Left lung (tissue), 10 donors: ENCODE data around the gene MFF. TPM values are rescaled to one million over a fixed set of nuclear protein-coding genes. Genes with fewer than 3 reads are reported as not detected.

ENCODE experiments used
- ATAC-seq: fragments of 200-7000 bp; cut with Tn5 transposase; one replicate; pipeline ENCODE4 v1.9.1; 2020; ENCODE audit warnings: moderate library complexity
- DNase-seq, 4 donors: peaks; one replicate each; pipeline ENCODE4 v3.0.0-alpha.2; 2013 to 2020
- H3K27ac ChIP-seq, 2 donors: fragments of 200-600 bp; sonication (generic) in 1 of 2; one replicate each; pipeline versions ENCODE4 v1.5.0 to v1.8.0; 2020 to 2021
- H3K27me3 ChIP-seq, 2 donors: fragments of 200-600 bp; sonication (generic) in 1 of 2; one replicate each; pipeline versions ENCODE4 v1.5.0 to v1.8.0; 2020 to 2021
- H3K36me3 ChIP-seq, 2 donors: fragments of 200-600 bp; sonication (generic) in 1 of 2; one replicate each; pipeline versions ENCODE4 v1.5.0 to v1.8.0; 2020 to 2021
- H3K4me1 ChIP-seq, 2 donors: fragments of 200-600 bp; one replicate each; pipeline ENCODE4 v1.8.0; 2021
- H3K4me3 ChIP-seq, 2 donors: fragments of 200-600 bp; sonication (generic) in 1 of 2; one replicate each; pipeline versions ENCODE4 v1.5.0 to v1.8.0; 2020 to 2021; ENCODE audit warnings: mild to moderate bottlenecking in 1 of 2
- H3K9me3 ChIP-seq, 2 donors: fragments of 200-600 bp; sonication (generic) in 1 of 2; one replicate each; pipeline versions ENCODE4 v1.5.0 to v1.8.0; 2020 to 2021
- CTCF ChIP-seq, 2 donors: fragments of 200-600 bp; sonication (generic) in 1 of 2; IDR thresholded peaks; one replicate each; pipeline versions ENCODE4 v1.5.0 to v1.8.0; 2021; ENCODE audit warnings: antibody characterized with exemption in 2 of 2
- intact Hi-C, 2 donors: fragments of 100-400 bp; cut with DNase I; formaldehyde crosslinking; loops; one replicate each; pipeline versions ENCODE4 v1.11.2 to v1.14.2; 2022
- polyA plus RNA-seq, 6 donors: library from polyadenylated mRNA; unstranded; fragments of 120-200 nt; gene quantifications; one replicate each; pipeline ENCODE4 v1.2.1, GENCODE V29; 2013; ENCODE audit not compliant: insufficient read length in 6 of 6
- total RNA-seq, 2 donors: library from RNA; stranded (reverse); fragmentation: NEBNext Ultra II Directional; extraction: Animal tissue kit (Norgen Biotek cat#: 25700); gene quantifications; one replicate each; pipeline ENCODE4 v1.2.1, GENCODE V29; 2021
- donor health status: DM: no; HTN: yes; CAD: no.
- donor health status: DM: no; HTN: no; CAD: no.

Gene MFF
- total and polyA plus RNA-seq, 8 donors, result 53.2 to 124 (median 106) TPM

GRCh38 chr2:227324642-227324994 lies 433 bp upstream of the MFF start:
- intact Hi-C loops, result no loop called here
- Histone ChIP-seq H3K4me3 (peak overlapping the region; percentile 84 to 96), H3K4me1 (peaks cover 0 to 31% of the 10 kb centered on the region in 2 donors), H3K27ac (peak overlapping the region; percentile 88 to 89), H3K27me3 (no peaks in the 10 kb centered on the region), H3K36me3 (peaks cover 0 to 5% of the 10 kb centered on the region in 2 donors), H3K9me3 (no peaks in the 10 kb centered on the region)
- DNase-seq (no peak), ATAC-seq (peak; percentile 31)
- TF ChIP-seq CTCF (IDR thresholded peaks at IDR 0.05), result no peak

- Histone ChIP-seq H3K27me3 (no peaks in the 10 kb centered on the region), H3K36me3 (peaks cover 0 to 5% of the 10 kb centered on the region in 2 donors), H3K4me1 (peaks cover 0 to 31% of the 10 kb centered on the region in 2 donors), H3K9me3 (no peaks in the 10 kb centered on the region), H3K27ac (peak overlapping the region; percentile 88 to 89), H3K4me3 (peak overlapping the region; percentile 84 to 96)
- intact Hi-C loops, result no loop called here
- peak; percentile 59 for ATAC-seq
- no peak for TF ChIP-seq CTCF (IDR thresholded peaks at IDR 0.05)
- peak; percentile 27 to 75 (median 44) for DNase-seq
These were observed 766 bp downstream of the MFF start for GRCh38 chr2:227325839-227326195.

GRCh38 chr2:227326783-227327182 lies 1.7 kb downstream of the MFF start:
- DNase-seq, result no peak
- H3K4me3 ChIP-seq, result peak overlapping the region in 1 of 2 donors; percentile 84
- no peaks in the 10 kb centered on the region for H3K9me3 ChIP-seq
- H3K4me1 ChIP-seq, result peaks cover 0 to 31% of the 10 kb centered on the region in 2 donors
- H3K27me3 ChIP-seq, result no peaks in the 10 kb centered on the region
- no peak overlapping the region for H3K27ac ChIP-seq
- no peak for ATAC-seq
- H3K36me3 ChIP-seq, result peaks cover 0 to 12% of the 10 kb centered on the region in 2 donors
- no peak for TF ChIP-seq CTCF (IDR thresholded peaks at IDR 0.05)
- intact Hi-C loops, result no loop called here

GRCh38 chr2:227335713-227336112 lies 10.7 kb downstream of the MFF start:
- Histone ChIP-seq H3K9me3 (no peaks in the 10 kb centered on the region), H3K27me3 (no peaks in the 10 kb centered on the region), H3K4me1 (peaks cover 0 to 10% of the 10 kb centered on the region in 2 donors), H3K36me3 (peaks cover 0 to 66% of the 10 kb centered on the region in 2 donors), H3K27ac (peak overlapping the region in 1 of 2 donors; percentile 49), H3K4me3 (no peak overlapping the region)
- ATAC-seq (no peak), DNase-seq (no peak)
- TF ChIP-seq CTCF (IDR thresholded peaks at IDR 0.05), result no peak
- intact Hi-C loops, result no loop called here

GRCh38 chr2:227337442-227337841 lies 12.4 kb downstream of the MFF start:
- no peaks in the 10 kb centered on the region for H3K27me3 ChIP-seq
- no peak for TF ChIP-seq CTCF (IDR thresholded peaks at IDR 0.05)
- no peak overlapping the region for H3K4me3 ChIP-seq
- peaks cover 0 to 10% of the 10 kb centered on the region in 2 donors for H3K4me1 ChIP-seq
- no peak overlapping the region for H3K27ac ChIP-seq
- no peak for ATAC-seq
- DNase-seq, result no peak
- no peaks in the 10 kb centered on the region for H3K9me3 ChIP-seq
- intact Hi-C loops, result no loop called here
- H3K36me3 ChIP-seq, result peaks cover 0 to 59% of the 10 kb centered on the region in 2 donors
